Vagina (tissue), 2 donors: Measurements from ENCODE around the gene HNF1B. TPM values are rescaled to one million over a fixed set of nuclear protein-coding genes. Genes with fewer than 3 reads are reported as not detected.

Source experiments
- DNase-seq, 2 donors: peaks; one replicate each; pipeline ENCODE4 v3.0.0-alpha.2; 2017; ENCODE audit errors: extremely low spot score in 2 of 2
- H3K27ac ChIP-seq: fragments of 200-600 bp; sonication (generic); one replicate; pipeline ENCODE4 v1.5.1; 2019
- H3K27me3 ChIP-seq: fragments of 200-600 bp; sonication (generic); one replicate; pipeline ENCODE4 v1.5.1; 2019
- H3K36me3 ChIP-seq, 2 donors: fragments of 200-600 bp; sonication (generic); one replicate each; pipeline ENCODE4 v1.5.1; 2017 to 2019
- H3K4me1 ChIP-seq: fragments of 200-600 bp; sonication (generic); one replicate; pipeline ENCODE4 v1.5.1; 2019
- H3K4me3 ChIP-seq, 2 donors: fragments of 200-600 bp; sonication (generic); 1 replicate in 1 of 2; 2 replicates in 1 of 2; pipeline ENCODE4 v1.5.1; 2016 to 2019
- H3K9me3 ChIP-seq: fragments of 200-600 bp; sonication (generic); one replicate; pipeline ENCODE4 v1.5.1; 2019
- CTCF ChIP-seq, 3 experiments: fragments of 450-650 bp in 2 of 3; fragments of 200-600 bp in 1 of 3; sonication (generic) in 1 of 3; IDR thresholded peaks; one replicate each; pipeline ENCODE4 v1.5.1; 2017 to 2019; ENCODE audit warnings: antibody characterized with exemption in 3 of 3, mild to moderate bottlenecking in 2 of 3, moderate library complexity in 2 of 3
- POLR2A ChIP-seq, 2 donors: fragments of 450-650 bp; IDR thresholded peaks; one replicate each; pipeline ENCODE4 v1.6.1; 2017; ENCODE audit warnings: antibody characterized with exemption in 2 of 2, mild to moderate bottlenecking in 2 of 2, moderate library complexity in 2 of 2
- POLR2AphosphoS5 ChIP-seq, 2 donors: sonication (generic); formaldehyde crosslinking; IDR thresholded peaks; one replicate each; pipeline ENCODE4 v1.9.0; 2017; ENCODE audit warnings: antibody characterized with exemption in 2 of 2, mild to moderate bottlenecking in 2 of 2, low read depth in 1 of 2; ENCODE audit not compliant: insufficient read depth in 1 of 2
- intact Hi-C: fragments of 100-400 bp; cut with DNase I; formaldehyde crosslinking; loops from one replicate; pipeline ENCODE4 v1.15.1; 2023
- total RNA-seq: library from RNA; depleted of rRNA; stranded (reverse); fragments of >200 nt; gene quantifications from one replicate; pipeline ENCODE4 v1.2.3, GENCODE V29; 2016

The HNF1B gene
- total RNA-seq, 1 donor from 2014 or later, result not detected

- intact Hi-C loops, result no loop called here
- H3K36me3 ChIP-seq, result no peaks in the 10 kb centered on the region
- H3K4me3 ChIP-seq, result no peak overlapping the region
- no peaks in the 10 kb centered on the region for H3K4me1 ChIP-seq
- DNase-seq, result no peak
- TF ChIP-seq POLR2A (IDR thresholded peaks at IDR 0.05) (no peak), CTCF (IDR thresholded peaks at IDR 0.05) (no peak), POLR2AphosphoS5 (IDR thresholded peaks at IDR 0.05; ENCODE audit: insufficient read depth in 1 of 2, low read depth in 1 of 2) (no peak)
- H3K27ac ChIP-seq, result no peak overlapping the region
- H3K27me3 ChIP-seq, result no peaks in the 10 kb centered on the region
- no peaks in the 10 kb centered on the region for H3K9me3 ChIP-seq
Observed at GRCh38 chr17:37725021-37725595, 19.8 kb downstream of the HNF1B start.

- Histone ChIP-seq H3K27ac (no peak overlapping the region), H3K27me3 (no peaks in the 10 kb centered on the region), H3K36me3 (no peaks in the 10 kb centered on the region), H3K4me3 (no peak overlapping the region), H3K9me3 (no peaks in the 10 kb centered on the region), H3K4me1 (no peaks in the 10 kb centered on the region)
- DNase-seq, result no peak
- intact Hi-C loops, result no loop called here
- TF ChIP-seq CTCF (IDR thresholded peaks at IDR 0.05), result no peak
- TF ChIP-seq POLR2A (IDR thresholded peaks at IDR 0.05), result no peak
- no peak for TF ChIP-seq POLR2AphosphoS5 (IDR thresholded peaks at IDR 0.05; ENCODE audit: insufficient read depth in 1 of 2, low read depth in 1 of 2)
Observed at GRCh38 chr17:37720989-37721388, 23.9 kb downstream of the HNF1B start.

GRCh38 chr17:37719866-37720265 is 25.0 kb downstream of the HNF1B start:
- TF ChIP-seq POLR2AphosphoS5 (IDR thresholded peaks at IDR 0.05; ENCODE audit: insufficient read depth in 1 of 2, low read depth in 1 of 2) (no peak), POLR2A (IDR thresholded peaks at IDR 0.05) (no peak), CTCF (IDR thresholded peaks at IDR 0.05) (no peak)
- no peaks in the 10 kb centered on the region for H3K9me3 ChIP-seq
- H3K4me1 ChIP-seq, result no peaks in the 10 kb centered on the region
- DNase-seq, result no peak
- no peaks in the 10 kb centered on the region for H3K36me3 ChIP-seq
- H3K27me3 ChIP-seq, result no peaks in the 10 kb centered on the region
- H3K27ac ChIP-seq, result no peak overlapping the region
- intact Hi-C loops, result no loop called here
- H3K4me3 ChIP-seq, result no peak overlapping the region

- no peak overlapping the region for H3K27ac ChIP-seq
Observed at GRCh38 chr17:37718324-37719048, 26.4 kb downstream of the HNF1B start.

More at GRCh38 chr17:37718324-37719048, 26.4 kb downstream of the HNF1B start:
- DNase-seq, result no peak
- H3K36me3 ChIP-seq, result no peaks in the 10 kb centered on the region
- intact Hi-C loops, result no loop called here
- H3K27me3 ChIP-seq, result no peaks in the 10 kb centered on the region
- H3K4me1 ChIP-seq, result no peaks in the 10 kb centered on the region
- no peaks in the 10 kb centered on the region for H3K9me3 ChIP-seq
- H3K4me3 ChIP-seq, result no peak overlapping the region
- TF ChIP-seq POLR2A (IDR thresholded peaks at IDR 0.05) (no peak), POLR2AphosphoS5 (IDR thresholded peaks at IDR 0.05; ENCODE audit: insufficient read depth in 1 of 2, low read depth in 1 of 2) (no peak), CTCF (IDR thresholded peaks at IDR 0.05) (no peak)
